GM21723 (cell line): Measurements from ENCODE around the gene LORICRIN.
"Not testable (repeated sequence)": the region's sequence is repeated elsewhere in the genome, so short reads cannot be mapped to it uniquely, and the experiment has no call there.

ENCODE experiments used
- ATAC-seq: cut with Tn5 transposase; IDR thresholded peaks from one replicate; pipeline ENCODE4 v1.9.1; 2021; ENCODE audit warnings: mild to moderate bottlenecking, moderate library complexity; ENCODE audit not compliant: unreplicated experiment

The LORICRIN gene, protein sequence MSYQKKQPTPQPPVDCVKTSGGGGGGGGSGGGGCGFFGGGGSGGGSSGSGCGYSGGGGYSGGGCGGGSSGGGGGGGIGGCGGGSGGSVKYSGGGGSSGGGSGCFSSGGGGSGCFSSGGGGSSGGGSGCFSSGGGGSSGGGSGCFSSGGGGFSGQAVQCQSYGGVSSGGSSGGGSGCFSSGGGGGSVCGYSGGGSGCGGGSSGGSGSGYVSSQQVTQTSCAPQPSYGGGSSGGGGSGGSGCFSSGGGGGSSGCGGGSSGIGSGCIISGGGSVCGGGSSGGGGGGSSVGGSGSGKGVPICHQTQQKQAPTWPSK

DNA sequence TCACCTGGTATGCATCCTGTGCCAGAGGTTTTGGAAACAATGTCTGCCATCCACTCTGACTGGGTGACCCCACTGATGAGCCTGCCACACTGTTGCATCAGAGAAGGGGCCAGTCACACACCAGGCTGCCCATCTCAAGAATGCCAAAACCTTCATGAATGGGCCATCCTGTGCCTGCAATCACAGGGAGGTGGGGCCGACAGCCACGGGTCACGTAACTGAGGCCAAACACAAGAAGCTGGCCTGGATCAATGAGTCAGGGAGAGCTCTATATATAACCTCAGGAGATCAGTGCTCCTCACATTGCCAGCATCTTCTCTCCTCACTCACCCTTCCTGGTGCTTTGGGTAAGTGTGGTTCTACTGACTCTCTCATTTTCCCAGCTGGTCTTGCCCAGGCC is at the start of gene LORICRIN:
TSS of gene LORICRIN (plus strand) at position 301 of the 400 bp plus-strand sequence. CDS start 1,263 bp downstream, outside the sequence.
- no peak for ATAC-seq

DNA sequence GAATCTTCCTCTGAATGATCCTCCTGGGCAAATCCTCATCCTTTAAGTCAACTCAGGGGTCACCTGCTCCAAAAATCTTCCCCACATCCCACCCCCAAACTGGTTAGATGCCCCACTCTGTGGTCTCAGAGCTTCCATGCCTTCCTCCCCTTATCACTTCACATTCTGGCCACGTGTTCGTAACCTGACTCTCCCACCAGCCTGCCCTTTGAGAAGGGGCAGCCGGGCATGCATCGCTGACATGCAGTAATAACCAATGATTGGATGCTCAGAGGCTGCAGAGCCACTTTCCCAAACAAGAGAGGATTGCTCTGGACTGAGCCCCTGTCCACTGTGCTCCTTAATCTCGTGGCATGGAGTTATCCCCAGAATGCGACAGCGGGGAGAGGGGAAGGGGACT is 49.3 kb upstream of the LORICRIN start:
- no peak for ATAC-seq

DNA sequence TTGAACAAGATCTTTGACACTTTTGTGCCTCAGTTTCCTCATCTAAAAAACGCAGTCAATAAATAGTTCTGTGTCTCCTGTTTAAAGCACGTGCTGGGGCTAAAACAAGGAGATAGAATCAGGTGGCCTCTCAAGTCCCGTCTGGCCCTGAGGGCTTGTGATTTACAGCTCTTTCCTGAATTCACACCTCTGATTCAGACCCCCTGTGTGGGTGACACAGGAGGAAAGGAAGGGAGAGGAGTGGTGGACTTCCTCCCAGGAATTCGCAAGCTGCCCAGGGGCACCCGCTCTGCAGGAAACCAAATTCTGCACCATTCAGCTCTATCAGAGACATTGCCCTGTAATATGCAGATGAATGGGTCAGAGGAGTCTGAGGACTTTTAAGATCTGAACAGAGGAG is 47.3 kb upstream of the LORICRIN start:
- no peak for ATAC-seq

DNA sequence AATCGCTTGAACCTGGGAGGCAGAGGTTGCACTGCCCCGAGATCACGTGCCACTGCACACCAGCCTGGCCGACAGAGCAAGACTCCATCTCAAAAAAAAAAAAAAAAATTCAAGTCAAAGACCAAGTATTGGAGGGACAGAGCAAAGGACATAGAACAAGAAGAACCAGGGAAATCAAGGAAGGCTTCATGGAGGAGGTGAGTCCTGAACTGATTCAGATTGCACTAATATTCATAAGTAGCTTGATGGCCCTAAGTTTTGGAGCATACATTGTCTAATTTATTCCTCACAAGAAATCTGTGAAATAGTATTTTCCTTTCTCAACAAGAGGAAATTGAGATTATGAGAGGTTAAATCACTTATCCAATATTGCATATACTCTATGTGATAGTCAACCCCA is 46.0 kb upstream of the LORICRIN start:
- no peak for ATAC-seq

DNA sequence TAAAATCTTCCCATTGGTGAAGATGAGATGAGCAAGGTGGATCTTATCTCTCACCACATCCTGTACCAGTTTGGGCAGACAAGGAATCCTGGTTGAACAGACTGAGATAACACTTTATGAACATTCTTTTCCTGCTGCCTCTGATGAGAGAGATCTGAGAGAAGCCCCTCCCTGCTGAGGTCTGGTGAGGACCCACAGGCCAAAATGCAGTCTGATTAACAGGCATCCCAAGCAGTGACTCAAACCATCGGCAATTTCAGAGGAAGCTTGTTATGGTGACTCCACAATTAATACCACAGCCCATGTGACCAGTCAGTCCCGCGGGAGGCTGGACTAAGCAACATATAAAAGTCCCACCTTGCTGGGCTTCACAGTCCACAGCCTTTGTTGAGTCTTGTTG is 42.3 kb upstream of the LORICRIN start, which contains the start of gene PRR9:
TSS of gene PRR9 (plus strand) at position 373 of the 400 bp plus-strand sequence. CDS start 561 bp downstream, outside the sequence.
- no peak for ATAC-seq

DNA sequence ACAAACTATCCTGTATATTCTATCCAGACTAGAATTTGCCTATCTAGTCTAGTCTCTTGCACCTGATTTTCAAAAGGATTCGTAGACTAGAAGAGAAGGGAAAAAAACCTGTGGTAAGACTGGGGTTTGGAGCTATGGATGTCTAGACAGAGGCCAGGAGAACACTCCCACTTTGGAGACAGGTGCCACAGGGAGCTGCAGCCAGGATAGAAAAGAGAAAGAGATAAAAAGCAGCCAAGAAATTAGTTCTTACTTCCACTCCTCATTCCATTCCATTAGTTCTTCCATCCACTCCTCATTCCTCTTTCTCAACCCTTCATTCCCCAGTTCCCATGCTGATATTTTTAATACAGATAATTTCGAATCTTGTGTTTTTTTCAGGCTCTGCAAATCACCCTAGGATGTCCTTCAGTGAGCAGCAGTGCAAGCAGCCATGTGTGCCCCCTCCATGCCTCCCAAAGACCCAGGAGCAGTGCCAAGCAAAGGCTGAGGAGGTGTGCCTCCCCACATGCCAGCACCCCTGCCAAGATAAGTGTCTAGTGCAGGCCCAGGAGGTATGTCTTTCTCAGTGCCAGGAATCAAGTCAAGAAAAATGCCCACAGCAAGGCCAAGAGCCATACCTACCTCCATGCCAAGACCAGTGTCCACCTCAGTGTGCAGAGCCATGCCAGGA is 41.6 kb upstream of the LORICRIN start:
- no peak for ATAC-seq

DNA sequence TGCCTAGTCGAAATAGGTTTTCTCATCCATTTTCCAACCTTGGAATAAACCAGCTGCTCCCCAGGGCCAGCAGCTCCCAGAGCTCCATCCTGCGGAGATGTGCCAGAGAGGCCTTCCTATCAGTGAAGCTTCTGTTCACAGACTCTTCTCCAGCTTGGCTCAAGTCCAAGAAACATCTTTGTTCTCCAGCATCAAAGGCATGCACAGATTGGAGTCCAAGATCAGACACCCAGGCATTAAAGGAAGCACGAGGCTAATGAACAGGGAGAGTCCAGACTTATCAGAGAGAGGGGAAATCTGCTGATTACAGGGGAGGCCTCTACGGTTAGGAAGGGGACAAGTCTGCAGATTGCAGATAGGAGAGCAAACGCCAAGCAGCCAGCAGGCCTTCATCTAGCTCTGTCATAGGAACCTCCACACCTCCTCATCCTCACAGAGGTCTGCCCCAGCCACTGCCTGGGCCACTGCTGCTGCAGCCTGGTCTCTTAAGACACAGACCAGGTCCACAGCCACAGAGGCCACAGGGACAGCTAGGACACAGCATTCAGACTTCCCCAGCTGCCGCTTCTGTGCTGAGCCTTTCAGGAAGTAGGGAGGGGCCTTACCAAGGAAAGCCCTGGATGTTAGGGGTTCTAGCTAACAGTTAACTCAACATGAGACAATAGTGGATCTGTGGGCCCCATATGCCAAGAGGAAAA is 38.7 kb upstream of the LORICRIN start:
- ATAC-seq: no peak

DNA sequence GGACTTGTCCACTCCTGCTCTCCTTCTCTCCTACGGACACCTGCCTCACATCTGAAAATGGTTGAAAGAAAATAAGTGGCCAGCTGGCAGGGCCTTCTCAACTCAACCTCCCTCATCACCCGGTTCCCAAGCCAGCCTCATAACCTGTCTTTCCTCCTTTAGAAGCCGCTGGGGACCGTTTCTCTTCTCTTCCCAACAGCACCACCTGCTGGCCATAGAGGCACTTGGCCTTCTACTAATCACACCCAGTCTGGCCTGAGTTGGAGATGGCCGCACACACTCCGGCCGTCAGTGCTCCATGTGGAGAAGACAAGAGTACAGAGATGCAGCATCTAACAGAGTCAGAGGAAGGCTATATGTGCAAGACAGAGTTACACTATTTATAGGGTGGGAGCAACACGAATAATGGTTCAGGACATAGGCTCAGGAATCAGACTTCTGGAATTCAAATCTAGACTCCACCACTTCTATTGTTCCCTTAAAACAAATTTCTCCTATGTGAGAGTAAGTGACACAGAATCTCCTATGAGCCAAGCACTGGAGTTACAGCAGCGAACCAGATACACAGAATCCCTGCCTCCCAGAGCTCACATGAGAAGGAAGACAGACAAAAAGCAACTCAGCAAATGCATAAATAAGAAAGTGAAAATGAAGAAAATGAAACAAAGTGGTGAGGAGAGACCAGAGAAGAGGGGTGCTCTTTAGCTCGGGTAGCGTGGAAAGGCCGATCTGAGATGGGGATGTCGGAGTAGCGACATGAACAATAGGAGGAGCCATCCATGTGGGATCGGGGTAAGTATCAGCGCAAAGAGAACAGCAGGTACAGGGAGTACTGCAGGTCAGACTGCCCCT is 36.2 kb upstream of the LORICRIN start:
- ATAC-seq: peak; percentile 69

DNA sequence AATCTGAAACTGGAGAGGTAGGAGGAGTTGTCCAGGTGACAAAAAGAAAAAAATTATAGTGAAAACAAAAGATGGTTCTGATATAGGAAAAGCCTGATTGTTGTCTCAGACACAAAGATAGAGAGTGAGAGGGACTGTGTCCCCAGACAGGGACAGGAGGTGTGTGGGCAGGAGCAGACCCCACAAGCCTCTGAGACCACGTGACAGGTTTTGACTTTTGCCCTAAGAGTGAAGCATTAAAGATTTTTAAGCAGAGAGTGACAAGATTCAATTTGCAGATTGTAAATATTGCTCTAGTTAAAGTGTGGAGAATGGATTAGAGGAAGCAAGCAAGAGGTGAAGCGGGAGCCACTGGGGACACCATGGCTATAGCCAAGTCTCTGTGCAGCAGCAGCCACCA is 31.7 kb upstream of the LORICRIN start:
- no peak for ATAC-seq

DNA sequence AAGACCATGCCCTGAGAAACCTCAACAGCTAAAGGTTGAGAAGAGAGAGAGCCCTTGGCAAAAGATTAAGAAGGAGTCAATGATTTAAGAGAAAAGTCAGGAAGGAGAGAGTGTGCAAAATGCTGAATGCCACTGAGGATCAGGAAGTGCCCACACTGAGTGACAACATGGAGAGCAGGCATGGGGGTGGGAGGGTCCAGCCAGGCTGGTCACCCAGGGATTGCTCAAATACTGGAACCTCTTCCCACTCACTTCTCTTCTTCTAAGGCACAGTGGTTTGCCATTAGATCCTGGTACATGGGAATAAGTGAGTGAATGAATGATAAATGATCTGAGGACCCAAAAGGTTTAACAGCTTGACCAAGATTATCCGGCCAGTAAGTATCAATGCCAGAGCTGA is 31.0 kb upstream of the LORICRIN start:
- ATAC-seq: no peak

DNA sequence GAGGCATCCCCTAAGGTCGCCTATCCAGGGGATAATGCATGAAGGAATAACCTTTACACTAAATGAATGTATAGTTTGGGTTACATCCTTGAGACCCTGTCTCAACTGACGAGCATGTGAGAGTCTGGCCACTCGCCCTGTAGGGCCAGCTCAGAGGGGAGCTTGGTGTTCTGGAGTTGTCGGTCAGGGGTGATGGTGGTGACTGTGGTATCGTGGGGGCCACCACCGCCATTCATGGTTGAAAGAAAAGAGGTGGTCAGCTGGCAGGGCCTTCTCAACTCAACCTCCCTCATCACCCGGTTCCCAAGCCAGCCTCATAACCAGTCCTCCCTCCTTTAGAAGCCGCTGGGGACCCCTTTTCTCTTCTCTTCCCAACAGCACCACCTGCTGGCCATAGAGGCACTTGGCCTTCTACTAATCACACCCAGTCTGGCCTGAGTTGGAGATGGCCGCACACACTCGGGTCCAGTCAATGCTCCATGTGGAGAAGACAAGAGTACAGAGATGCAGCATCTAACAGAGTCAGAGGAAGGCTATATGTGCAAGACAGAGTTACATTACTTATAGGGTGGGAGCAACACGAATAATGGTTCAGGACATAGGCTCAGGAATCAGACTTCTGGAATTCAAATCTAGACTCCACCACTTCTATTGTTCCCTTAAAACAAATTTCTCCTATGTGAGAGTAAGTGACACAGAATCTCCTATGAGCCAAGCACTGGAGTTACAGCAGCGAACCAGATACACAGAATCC is 30.2 kb upstream of the LORICRIN start:
- not testable (repeated sequence) for ATAC-seq

DNA sequence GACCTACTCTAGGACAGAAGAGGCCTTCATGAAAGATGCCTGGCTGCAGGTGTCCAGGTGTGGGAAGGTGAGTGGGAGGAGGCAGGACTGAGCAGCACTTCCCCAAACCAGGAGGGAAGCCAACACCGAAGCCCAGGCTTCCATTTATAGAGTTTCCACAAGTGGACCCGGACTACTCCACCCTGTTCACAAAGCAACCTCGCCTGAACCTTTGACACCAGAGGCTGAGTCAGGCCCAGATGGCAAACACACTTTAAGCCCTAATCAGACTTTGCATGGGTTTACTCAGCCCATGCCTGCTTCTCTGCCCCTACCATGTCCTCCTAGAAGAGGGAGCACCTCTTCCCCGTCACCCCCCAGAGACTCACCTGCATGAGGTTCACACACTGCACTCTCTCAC is 28.1 kb upstream of the LORICRIN start:
- ATAC-seq: no peak

DNA sequence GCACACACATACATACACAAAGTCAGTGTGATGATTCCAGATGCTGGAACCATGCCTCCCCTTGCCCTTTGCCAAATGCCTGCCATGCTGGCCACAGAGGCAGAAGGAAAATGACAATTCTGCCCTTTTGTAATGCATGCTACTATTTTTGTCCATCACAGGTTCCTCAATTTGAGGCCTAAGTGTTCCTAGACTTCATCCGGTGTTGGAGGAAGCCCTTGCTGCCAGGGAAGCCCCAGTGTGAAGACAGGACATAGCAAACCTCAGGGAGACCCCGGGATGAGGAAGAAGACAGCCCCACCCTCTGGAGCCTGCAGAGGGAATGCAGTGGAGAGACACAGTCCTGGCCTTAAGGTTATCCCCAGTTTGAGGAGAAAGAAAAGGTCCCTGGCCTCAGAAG is 27.7 kb upstream of the LORICRIN start:
- ATAC-seq: no peak

DNA sequence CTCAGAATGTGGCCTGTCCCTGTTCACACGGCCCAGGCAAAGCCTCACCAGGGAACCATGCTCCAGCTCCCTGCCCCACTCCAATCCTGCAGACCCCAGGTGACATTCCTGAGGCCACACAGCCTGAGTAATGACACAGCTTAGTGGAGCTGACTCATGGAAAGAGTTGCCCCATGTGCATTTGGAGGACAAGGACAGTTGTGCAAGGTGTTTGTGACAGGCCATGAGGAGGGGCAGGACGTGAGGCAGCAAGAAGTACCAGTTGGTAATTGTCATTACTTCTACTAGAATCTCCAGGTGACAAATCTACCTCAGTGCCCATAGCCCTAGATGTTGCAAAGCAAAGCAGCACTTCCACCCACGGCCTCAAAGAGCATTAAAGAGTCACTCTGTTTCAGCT is 26.9 kb upstream of the LORICRIN start:
- ATAC-seq: no peak

DNA sequence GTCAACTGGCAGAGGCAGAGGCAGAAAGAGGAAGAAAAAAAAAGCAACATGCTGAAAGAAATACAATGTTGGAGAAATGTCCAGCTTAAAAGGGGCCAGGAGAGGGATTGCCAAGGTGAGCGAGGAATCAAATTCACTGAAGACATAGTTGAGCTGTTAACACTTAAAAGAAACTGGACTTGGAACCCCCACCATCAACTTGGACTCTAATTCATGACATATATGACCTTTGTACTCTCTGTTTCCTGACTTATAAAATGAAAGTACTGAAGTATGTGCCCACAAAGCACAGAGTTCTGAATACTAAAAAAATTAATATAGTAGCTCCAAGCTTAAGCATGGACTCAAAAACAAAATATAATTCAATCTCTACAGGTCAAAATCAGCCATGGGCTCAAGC is 26.0 kb upstream of the LORICRIN start:
- ATAC-seq: no peak

DNA sequence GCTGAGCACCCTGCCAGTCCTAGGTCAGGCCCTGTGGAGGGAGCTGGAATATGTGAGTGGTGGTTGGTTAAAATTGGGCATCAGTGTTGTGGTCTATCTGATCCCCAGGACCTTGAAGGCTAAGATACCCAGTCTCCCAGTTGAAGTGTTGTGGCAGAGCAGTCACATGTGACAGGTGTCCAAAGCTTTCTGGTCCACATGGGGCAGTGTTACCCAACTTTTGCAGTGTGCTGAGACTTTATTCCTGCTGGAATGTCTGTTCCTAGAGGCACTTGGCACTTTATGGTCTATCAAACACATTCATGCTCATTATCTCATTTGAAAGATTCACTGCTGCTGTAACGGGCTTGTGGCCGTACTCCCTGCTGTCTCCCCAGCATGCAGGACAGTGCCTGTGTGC is 21.0 kb upstream of the LORICRIN start:
- no peak for ATAC-seq

DNA sequence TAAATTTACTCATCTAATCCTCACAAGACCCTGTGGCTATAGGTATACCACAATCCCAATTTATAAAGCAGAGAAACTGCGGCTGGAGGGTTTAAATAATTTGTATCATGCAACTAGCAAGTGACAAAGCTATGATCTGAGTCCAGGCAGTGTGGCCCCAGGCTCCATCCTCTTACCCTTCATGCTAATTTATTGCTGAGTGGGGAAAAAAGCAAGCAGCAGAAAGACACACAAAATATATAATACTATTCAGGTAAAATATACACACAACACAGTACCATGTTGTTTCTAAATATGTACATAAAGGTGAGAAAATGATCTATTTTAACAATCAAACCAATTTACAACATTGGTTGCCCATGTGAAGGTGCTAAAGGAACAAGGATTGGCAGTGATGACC is 17.3 kb upstream of the LORICRIN start:
- ATAC-seq: no peak

DNA sequence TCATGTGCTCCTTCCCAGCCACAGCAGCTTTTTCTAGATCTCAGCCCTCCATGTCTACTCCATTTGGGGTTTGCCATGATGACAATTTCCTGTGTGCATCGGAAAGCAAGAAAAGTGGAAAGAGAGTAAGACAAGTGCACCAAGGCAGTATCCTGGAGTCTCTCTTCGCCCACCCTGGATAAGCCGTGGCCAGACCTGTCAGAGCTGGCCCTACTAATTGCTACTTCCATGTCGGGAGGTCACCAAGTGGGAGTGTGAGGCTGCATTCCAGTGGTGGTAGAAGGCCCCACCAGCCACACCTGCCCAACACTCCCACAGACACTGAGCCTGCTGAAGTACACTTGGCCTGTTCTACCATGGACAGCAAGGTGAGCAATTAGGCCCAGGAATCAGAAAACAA is 14.0 kb upstream of the LORICRIN start:
- no peak for ATAC-seq

DNA sequence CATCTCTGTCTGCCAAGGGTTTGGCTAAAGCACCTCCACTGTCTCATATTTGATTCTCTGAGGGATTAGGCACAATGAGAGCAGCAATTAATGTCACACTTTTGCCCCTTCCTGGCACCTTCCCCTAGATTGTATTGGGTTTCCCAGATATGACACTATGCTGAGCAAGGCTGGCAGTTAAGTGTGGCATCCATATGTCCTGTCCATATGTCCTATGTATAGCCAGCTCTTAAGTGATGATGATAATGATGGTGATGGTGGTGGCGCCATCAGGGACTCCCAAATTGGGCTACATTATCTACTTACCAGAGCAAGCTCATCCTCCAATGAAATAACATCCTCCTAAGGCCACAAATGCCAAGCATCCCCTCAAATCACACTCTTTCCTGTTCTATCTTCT is 13.5 kb upstream of the LORICRIN start:
- ATAC-seq: no peak

DNA sequence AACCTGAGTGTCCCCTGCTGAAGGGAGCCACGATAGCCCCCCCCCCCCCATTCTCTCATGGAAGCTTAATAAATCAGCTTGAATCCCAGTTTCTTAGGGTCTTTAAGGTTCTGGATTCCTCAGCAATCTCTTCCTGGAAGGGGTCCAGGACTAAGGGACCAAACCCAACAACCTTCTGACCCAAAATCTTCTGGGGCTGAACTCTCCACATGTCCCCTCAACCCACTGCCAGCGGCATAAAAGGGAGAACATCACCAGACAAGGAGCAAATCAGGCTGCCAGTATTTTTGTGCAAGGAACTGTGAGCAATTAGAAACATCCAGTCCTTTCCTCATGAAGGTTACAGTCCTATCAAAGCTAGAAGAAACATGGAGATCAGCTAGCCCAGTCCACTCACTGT is 12.7 kb upstream of the LORICRIN start:
- ATAC-seq: no peak
